GM20000 (cell line): ENCODE data around the gene PTPRE.

Experiments used
- DNase-seq: peaks from one replicate; pipeline ENCODE4 v3.0.0; 2012; ENCODE audit warnings: low spot score
- CTCF ChIP-seq: IDR thresholded peaks from 2 replicates; pipeline ENCODE4 v1.5.1; 2012; ENCODE audit warnings: mild to moderate bottlenecking, control low read depth; ENCODE audit errors: extremely low read depth, missing control alignments

PTPRE gene

GRCh38 chr10:127877699-127878098 is 29.2 kb upstream of the PTPRE start:
- DNase-seq, result no peak
- TF ChIP-seq CTCF, result no peak

- TF ChIP-seq CTCF, result no peak
- no peak for DNase-seq
Measured at GRCh38 chr10:127878475-127879055, 28.3 kb upstream of the PTPRE start.

DNA sequence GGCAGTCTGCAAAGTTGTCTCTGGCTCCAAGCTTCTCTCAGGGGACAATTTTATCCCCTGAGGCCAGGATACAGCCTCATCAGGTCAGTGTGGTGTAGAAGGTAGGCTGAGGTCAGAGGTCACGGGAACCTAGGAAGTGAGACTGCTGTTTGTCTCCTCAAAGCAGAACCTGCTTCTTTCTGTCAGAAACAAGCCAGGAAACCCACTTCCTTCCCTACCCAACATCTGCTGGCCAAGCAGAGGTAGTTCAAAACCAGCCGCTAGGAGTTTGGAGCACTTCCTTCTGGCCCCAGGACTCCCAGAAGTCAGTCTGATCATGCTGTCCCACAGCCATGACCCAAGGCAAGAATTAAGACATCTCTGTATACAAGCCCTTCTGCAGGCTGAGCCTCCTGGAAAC is 26.3 kb upstream of the PTPRE start:
- no peak for TF ChIP-seq CTCF

DNA sequence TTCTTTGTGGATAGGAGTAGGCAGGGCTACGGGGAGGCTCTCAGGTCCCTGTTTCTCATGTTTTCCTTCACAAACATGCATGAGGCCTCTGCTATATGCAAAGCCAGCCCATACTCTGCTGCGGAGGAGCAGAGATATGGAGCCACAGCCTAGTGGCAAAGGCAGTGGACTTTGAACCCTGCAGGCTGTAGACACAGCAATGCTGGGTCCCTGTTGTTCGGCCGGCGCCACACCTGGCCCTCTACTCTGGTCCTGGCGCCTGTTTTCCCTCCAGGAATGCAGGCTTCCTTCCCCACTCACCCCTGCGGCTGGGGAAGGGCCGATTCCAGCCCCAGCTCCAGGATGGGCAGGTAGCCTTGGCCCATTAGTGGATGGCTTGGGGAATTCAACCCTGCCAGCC is 25.6 kb upstream of the PTPRE start:
- DNase-seq, result no peak
- TF ChIP-seq CTCF, result no peak

More for the DNA sequence above, 26.3 kb upstream of the PTPRE start:
- DNase-seq, result no peak

DNA sequence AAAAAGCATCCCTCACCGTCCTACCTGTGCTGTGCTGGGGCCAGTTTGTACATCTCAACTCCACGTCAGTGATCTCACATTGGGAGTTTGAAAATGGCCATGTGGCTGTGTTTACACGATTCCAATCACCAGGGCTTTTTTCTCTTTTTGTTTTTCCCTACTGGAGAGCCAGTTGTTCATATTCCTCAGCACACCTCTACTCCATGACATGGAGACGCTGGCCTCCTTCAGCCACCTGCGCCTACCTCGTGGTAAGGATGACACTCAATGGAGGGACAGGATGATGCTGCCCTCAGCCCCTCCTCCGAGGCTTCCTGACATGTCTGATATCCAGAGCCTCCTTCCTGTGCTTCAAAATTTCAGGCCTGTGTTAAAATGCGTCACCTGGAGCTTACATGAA is 24.5 kb upstream of the PTPRE start:
- DNase-seq, result no peak
- no peak for TF ChIP-seq CTCF

- no peak for DNase-seq
- TF ChIP-seq CTCF, result no peak
Measured at GRCh38 chr10:127882801-127883459, 24.0 kb upstream of the PTPRE start.

- no peak for DNase-seq
- TF ChIP-seq CTCF, result no peak
Measured at GRCh38 chr10:127883516-127883915, 23.4 kb upstream of the PTPRE start.
